GM12874 (cell line): ENCODE data around the gene DPEP3.

Experiments
- TF ChIP-seq, protein P1 (sequence below): IDR thresholded peaks from 2 replicates; pipeline ENCODE4 v1.5.1; 2011; ENCODE audit warnings: low read depth, mild to moderate bottlenecking, control low read depth, low read length, moderate library complexity; ENCODE audit not compliant: insufficient read depth

DPEP3 gene

DNA sequence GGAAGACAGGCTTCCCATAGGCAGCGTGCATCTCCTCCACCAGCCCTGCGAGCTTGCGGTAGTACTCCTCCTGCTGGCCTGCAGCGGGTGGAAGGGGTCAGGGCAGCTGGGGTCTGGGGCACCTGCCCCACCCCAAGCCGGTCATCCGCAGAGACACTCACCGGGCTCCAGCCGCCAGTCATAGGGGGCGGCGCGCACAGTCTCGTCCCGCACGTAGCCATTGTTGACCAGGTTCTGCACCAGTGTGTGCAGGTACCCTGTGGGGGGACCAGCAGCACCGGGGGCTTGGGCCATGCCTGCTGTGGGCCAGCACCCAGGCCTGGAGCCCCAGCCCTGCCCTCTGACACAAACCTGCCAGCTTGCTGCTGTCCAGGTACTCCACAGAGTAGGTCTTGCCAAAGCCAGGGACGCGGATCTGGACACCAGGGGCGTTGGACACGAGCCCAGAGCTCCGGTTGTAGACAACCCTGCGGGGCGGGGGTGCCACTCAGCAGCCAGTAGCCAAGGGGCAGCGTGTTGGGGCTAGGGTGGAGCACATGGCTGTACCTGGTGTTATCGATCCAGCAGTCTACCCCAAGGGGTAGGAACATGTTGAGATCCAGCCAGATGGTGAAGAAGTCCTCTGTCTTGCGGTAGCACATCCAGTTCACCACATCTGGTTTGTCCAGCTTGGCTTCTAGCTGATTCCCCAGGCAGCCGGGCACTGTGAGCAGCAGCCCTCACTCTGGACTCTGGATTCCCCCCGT is 37.6 kb downstream of the DPEP3 start:
- TF ChIP-seq, protein P1, sequence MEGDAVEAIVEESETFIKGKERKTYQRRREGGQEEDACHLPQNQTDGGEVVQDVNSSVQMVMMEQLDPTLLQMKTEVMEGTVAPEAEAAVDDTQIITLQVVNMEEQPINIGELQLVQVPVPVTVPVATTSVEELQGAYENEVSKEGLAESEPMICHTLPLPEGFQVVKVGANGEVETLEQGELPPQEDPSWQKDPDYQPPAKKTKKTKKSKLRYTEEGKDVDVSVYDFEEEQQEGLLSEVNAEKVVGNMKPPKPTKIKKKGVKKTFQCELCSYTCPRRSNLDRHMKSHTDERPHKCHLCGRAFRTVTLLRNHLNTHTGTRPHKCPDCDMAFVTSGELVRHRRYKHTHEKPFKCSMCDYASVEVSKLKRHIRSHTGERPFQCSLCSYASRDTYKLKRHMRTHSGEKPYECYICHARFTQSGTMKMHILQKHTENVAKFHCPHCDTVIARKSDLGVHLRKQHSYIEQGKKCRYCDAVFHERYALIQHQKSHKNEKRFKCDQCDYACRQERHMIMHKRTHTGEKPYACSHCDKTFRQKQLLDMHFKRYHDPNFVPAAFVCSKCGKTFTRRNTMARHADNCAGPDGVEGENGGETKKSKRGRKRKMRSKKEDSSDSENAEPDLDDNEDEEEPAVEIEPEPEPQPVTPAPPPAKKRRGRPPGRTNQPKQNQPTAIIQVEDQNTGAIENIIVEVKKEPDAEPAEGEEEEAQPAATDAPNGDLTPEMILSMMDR: no peak

DNA sequence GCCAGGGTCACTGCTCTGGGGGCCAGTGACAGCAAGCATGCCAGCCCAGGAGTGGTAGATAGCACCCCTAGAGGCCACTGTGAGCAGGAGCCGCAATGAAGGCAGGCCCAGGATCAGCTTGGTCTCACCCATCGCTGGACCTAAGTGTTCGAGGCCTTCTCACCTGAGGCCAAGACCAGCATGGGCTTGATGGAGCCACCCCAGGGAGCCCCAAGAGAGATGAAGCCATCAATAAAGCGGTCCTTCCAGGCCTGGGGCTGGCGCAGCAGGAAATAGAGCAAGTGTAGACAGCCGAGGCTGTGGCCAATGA is 38.1 kb downstream of the DPEP3 start:
- TF ChIP-seq, protein P1: peak; percentile 87

DNA sequence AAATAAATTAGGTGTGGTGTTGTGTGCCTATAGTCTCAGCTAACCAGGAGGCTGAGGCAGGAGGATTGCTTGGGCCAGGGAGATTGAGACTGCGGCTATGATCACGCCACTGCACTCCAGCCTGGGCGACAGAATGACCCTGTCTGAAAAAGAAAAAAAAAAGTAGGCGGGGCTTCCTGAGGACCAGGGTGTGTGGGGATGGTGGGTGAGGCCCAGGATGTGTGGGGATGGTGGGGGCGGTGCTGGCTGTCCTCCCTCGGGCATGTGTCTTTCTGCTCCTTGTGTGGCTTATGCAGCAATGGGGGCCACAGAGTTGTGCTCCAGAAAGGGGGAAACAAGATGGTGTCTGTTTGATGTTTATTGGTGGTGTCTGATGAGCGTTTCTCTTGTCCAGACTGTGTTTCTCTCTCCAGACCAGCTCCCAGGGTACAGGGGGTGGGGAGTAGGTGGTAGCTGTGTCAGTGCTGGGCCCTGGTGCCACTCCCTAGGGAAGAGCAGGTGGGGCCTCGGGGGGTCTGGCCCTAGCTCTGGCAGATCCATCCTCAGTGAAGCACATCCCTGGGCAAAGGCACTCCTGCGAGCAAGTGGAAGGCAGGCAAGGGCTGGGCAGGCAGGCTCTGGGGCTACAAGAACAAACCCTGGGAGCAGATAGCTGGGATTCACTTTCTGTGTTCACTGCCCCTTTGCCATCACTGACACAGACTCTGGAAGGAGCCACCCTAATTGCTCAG is 38.7 kb downstream of the DPEP3 start:
- TF ChIP-seq, protein P1: no peak

DNA sequence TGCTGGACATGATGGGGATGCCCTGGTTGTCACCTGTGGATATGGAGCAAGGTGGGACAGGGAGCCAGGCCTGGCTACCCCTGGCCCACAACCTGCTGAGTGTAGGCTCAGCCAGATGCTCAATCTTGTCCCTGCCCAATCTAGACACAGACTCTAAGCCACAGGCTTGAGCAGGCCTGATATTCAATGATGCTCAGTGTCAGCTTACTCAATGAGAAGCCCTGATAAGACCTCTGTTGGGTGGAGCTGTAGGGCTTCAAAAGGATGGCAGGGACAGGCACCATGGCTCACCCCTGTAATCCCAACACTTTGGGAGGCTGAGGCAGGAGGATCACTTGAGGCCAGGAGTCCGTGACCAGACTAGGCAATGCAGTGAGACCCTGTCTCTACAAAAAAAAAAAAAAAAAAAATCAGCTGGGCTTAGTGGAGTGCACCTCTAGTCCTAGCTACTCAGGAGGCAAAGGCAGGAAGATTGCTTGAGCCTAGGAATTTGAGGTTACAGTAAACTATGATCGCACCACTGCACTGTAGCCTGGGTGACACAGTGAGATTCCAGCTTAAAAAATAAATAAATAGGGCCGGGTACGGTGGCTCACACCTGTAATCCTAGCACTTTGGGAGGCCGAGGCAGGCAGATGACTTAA is 39.7 kb downstream of the DPEP3 start:
- TF ChIP-seq, protein P1: no peak

DNA sequence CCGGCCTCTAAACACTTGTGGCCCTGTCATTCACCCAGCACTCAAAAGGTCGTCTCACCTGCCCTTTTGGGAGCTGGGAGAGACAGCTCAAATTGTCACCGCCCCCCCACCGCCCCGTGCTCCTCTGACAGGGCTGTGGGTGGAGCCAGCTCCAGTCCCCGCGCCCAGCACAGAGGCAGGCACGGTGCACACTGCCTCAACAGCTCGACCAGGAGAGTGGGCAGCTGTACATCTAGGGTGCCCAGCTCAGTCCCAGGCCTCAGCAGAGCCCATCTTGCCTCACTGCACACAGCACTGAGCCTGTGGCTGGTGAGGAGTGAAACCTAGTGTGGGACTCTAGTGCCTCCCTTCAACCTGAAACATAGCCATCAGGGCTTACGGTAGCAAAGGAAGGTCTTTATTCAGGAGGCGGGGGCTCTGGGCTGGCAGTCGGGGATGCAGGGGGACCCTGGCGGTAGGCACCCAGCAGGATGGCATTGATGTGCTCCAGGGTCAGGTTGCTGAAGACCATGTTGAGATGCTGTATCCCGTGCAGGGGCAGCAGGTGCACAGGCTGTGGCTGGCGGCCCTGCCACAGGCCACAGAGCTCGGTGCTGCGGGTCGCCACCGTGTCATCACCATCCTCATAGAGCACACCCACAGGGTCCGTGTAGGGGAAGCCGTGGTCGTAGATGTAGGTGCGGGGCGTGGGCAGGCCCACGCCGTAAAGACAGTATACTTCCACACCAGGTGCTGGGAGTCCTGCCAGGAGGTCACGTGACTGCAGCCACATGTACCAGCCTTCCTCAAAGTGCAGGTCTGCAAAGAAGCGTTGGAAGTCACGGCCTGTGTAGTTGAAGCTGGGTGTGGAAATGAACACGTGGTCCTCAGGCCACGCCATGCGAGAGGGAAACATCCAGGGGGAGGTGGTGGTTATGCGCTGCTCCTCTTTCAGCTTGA is 40.5 kb downstream of the DPEP3 start:
- TF ChIP-seq, protein P1: no peak

DNA sequence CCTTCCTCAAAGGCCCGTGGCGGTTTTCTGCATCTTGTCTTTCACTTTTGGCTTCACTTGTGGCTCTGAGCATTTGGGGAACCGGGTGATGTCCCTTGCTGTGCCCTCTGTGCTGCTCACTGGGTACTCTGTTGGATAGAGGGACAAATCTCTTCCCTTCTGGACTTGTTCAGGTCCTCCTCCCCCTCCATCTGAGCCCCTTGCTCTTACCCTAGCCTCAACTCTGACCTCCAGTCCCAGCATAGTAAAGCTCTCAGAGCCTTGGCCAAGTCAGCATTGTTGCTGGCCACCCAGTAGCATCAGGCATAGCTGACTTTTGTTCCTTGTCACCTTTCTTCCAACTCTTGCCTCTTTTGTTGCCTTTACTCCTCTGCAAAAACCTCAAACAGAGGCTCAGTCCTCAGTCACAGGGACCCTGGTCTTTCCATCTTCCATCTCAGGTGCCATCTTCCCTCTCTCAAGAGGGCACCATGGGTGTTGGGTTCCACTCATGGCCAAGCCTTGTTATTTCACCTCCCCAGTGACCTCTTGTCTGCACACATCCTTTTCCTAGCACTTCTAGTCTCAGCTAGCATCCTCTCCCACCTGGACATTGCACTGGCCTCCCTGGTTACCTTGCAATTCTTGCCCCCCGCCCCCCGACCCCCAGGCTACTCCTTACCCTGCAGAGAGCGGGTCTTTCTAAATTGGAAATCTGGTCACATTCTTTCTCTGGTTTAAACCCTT is 43.3 kb downstream of the DPEP3 start:
- TF ChIP-seq, protein P1: no peak
